GM21576 (cell line): ENCODE data around the gene PDLIM1.
"Not testable (repeated sequence)": the region's sequence is repeated elsewhere in the genome, so short reads cannot be mapped to it uniquely, and the experiment has no call there.

Experiments
- ATAC-seq: cut with Tn5 transposase; IDR thresholded peaks from one replicate; pipeline ENCODE4 v1.9.1; 2021; ENCODE audit warnings: mild to moderate bottlenecking, moderate library complexity; ENCODE audit not compliant: unreplicated experiment

The PDLIM1 gene

DNA sequence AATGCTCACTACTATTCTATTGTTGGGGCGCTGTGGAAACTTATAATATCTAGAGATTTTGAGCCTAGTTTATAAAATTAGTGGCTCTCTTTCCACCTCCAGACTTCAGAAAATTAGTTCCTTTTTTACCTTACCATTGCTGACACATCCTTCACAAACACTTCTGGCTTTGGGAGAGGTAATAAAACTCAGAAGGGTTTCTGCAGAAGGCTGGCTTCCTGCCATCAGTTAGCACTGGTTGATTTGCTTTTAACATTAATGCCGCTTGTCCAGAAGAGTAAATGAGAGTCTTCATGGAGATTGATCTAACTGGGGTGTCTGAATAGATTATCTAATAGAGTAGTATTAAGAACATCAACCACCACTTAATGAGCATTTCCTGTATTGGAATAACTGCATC lies 76.4 kb downstream of the PDLIM1 start:
- ATAC-seq, result no peak

- ATAC-seq, result no peak
Measured at GRCh38 chr10:95211606-95212279, 79.1 kb downstream of the PDLIM1 start.

- no peak for ATAC-seq
Measured at GRCh38 chr10:95209509-95210127, 81.2 kb downstream of the PDLIM1 start.

DNA sequence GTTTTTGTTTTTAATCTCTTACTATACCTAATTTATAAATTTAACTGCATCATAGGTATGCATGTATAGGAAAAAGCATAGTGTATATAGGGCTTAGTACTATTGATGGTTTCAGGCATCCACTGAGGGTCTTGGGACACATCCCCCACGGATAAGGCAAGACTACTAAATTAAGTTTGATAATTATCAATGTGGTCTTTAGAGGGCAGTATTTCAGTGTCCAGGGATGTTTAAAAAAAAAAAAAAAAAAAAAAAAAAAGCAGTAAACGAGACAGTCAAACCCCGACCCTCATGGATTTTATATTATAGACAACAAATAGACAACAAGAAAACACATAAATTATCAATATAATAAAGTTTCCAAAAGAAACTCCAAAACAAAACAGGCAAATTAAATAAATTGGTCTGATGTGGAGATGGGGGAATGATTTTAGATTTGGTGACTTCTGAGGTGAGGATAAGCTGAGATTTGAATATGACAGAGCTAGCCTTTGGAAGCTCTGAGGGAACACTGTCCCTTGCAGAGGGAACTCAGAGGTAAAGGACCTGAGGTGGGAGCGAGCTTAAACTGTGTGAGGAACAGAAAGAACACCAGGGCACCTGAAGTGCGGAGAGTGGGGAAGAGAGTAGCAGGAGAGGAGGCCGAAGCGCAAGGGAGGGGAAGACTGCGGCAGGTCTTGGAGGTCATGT lies 82.0 kb downstream of the PDLIM1 start:
- no peak for ATAC-seq

DNA sequence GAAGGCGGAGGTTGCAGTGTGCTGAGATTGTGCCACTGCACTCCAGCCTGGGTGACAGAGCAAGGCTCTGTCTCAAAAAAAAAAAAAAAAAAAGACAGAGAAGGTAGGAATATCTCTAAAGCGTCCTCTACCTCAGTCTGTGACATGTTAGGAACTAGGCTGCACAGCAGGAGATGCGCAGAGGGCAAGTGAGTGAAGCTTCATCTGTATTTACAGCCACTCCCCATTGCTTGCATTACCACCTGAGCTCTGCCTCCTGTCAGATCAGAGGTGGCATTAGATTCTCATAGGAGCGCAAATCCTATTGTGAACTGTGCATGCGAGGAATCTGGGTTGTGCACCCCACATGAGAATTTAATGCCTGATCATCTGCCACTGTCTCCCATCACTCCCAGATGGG lies 87.9 kb downstream of the PDLIM1 start:
- not testable (repeated sequence) for ATAC-seq

GRCh38 chr10:95201736-95202135 lies 89.1 kb downstream of the PDLIM1 start:
- ATAC-seq, result no peak

GRCh38 chr10:95196046-95196445 lies 94.8 kb downstream of the PDLIM1 start:
- no peak for ATAC-seq

DNA sequence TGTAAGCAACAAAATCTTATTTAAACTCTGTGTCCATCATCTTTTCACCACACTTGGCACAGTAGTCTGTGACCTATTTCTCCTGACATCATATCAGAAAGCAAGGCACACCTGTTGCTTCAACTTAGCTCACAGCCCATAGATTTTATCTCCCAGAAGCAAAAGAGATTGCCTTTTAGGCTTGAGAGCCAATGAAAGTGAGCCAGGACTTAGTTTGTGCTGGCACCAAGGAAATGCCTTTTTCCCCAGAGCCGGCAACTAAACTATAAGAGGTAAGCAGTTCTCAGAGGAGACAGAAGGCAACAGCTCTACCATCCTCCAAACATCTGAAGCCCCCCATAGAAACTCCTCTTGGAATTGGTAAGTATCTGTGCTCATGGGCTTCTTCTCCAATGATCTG lies 96.9 kb downstream of the PDLIM1 start, which contains the start of gene ACSM6:
Gene ACSM6 (plus strand): TSS at position 295 of the 400 bp plus-strand sequence. CDS start 248 bp downstream, outside the sequence.
- no peak for ATAC-seq

DNA sequence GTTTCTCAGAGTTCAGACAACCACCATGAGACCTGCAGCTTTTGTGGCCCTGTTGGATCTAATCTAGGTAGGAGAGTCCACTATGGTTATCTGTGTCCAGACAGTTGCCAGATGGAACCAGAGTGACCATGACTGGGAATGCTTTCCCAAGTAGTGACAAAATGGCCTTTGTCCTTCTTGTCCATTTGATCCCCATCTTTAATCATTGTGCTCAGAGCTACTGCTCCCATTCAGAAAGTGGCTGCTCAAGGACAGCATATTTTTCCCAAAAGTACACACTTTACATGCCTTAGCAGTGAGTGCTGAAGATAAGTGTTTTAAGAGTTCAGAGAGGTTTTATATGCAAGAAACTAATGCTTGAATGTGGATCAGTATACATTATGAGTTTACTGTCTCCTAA lies 102.2 kb downstream of the PDLIM1 start:
- ATAC-seq, result no peak

DNA sequence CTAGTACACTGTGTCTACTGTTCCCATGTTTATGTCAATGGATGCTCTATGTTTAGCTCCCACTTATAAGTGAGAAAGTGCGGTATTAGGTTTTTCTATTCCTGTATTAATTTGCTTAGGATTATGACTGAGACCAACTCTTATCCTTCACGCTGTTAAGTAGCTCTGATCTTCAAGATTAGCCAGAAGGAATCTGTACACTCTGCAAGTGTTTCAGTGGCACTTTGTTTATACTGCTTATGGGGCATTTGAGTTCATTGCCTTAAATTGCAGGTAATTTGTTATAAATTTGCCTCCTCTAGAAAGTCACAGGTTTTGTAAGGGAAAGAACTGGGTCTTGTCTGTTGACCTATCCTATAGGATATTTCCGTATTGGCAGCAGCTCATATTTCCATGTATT lies 103.2 kb downstream of the PDLIM1 start:
- no peak for ATAC-seq
